Activated B cell treated with CpG ODN at 0.5 μM for 24 hours (primary cell): ENCODE measurements around the gene NAA15. TPM values are rescaled to one million over a fixed set of nuclear protein-coding genes. Genes with fewer than 3 reads are reported as not detected.

Source experiments
- ATAC-seq: fragments of 200-7000 bp; cut with Tn5 transposase; one replicate; pipeline ENCODE4 v1.10.0; 2021; ENCODE audit warnings: low read depth, mild to moderate bottlenecking, moderate library complexity
- CTCF ChIA-PET: fragments of 350-600 bp; sonication (Branson Sonifier 250); formaldehyde crosslinking; loops from one replicate; lab custom pipeline; 2021; ENCODE audit warnings: antibody characterized with exemption; lab: Charles Lee
- POLR2A ChIA-PET: fragments of 350-600 bp; sonication (Branson Sonifier 250); formaldehyde crosslinking; loops from one replicate; lab custom pipeline; 2021; ENCODE audit warnings: antibody characterized with exemption; lab: Charles Lee
- DNase-seq: peaks from one replicate; pipeline ENCODE4 v3.0.0; 2022
- H3K27ac Mint-ChIP-seq: one replicate; pipeline ENCODE4 v1.8.0; 2020; ENCODE audit warnings: mixed read lengths
- H3K27me3 Mint-ChIP-seq: one replicate; pipeline ENCODE4 v1.8.0; 2021; ENCODE audit warnings: mixed read lengths
- H3K36me3 Mint-ChIP-seq: one replicate; pipeline ENCODE4 v1.8.0; 2021; ENCODE audit warnings: low read depth, mixed read lengths
- H3K4me1 Mint-ChIP-seq: one replicate; pipeline ENCODE4 v1.8.0; 2021; ENCODE audit warnings: mixed read lengths
- H3K4me3 Mint-ChIP-seq: one replicate; pipeline ENCODE4 v1.8.0; 2020; ENCODE audit warnings: mild to moderate bottlenecking, mixed read lengths
- H3K9me3 Mint-ChIP-seq: one replicate; pipeline ENCODE4 v1.8.0; 2020; ENCODE audit warnings: mixed read lengths
- intact Hi-C: fragments of 100-400 bp; cut with micrococcal nuclease; formaldehyde crosslinking; loops from one replicate; pipeline ENCODE4 v1.15.1; 2024
- total RNA-seq: library from RNA; stranded (reverse); gene quantifications from 2 replicates; pipeline ENCODE4 v1.2.3, GENCODE V29; 2022
- TF ChIP-seq, protein P1 (sequence below): fragments of 200-600 bp; IDR thresholded peaks from one replicate; pipeline ENCODE4 v1.8.0; 2022; ENCODE audit warnings: antibody characterized with exemption, mild to moderate bottlenecking

NAA15 gene
- total RNA-seq, 1 donor from 2014 or later, result 66.5 TPM

- intact Hi-C loops, result no loop called here
- no peaks in the 10 kb centered on the region for H3K27me3 Mint-ChIP-seq
- ChIA-PET POLR2A (no interaction called here), CTCF (no interaction called here)
- DNase-seq (no peak), ATAC-seq (no peak)
- peaks cover 33% of the 10 kb centered on the region for H3K4me1 Mint-ChIP-seq
- H3K36me3 Mint-ChIP-seq, result peaks cover 36% of the 10 kb centered on the region
- peaks cover 14% of the 10 kb centered on the region for H3K9me3 Mint-ChIP-seq
- H3K4me3 Mint-ChIP-seq, result no peak overlapping the region
- TF ChIP-seq, protein P1, sequence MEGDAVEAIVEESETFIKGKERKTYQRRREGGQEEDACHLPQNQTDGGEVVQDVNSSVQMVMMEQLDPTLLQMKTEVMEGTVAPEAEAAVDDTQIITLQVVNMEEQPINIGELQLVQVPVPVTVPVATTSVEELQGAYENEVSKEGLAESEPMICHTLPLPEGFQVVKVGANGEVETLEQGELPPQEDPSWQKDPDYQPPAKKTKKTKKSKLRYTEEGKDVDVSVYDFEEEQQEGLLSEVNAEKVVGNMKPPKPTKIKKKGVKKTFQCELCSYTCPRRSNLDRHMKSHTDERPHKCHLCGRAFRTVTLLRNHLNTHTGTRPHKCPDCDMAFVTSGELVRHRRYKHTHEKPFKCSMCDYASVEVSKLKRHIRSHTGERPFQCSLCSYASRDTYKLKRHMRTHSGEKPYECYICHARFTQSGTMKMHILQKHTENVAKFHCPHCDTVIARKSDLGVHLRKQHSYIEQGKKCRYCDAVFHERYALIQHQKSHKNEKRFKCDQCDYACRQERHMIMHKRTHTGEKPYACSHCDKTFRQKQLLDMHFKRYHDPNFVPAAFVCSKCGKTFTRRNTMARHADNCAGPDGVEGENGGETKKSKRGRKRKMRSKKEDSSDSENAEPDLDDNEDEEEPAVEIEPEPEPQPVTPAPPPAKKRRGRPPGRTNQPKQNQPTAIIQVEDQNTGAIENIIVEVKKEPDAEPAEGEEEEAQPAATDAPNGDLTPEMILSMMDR, result no peak
- no peak overlapping the region for H3K27ac Mint-ChIP-seq
Observed at GRCh38 chr4:139469216-139469615, 167.9 kb downstream of the NAA15 start.

Other genes starting within 250 kb of the NAA15 start
- gene ELF2, start 124.3 kb upstream of the NAA15 start, total RNA-seq, result 48.7 and 57.9 TPM in 2 replicates
- gene MGARP, start 21.3 kb upstream of the NAA15 start, total RNA-seq, result not detected in 2 replicates
- 34.3 and 35.9 TPM in 2 replicates for gene NDUFC1, start 972 bp downstream of the NAA15 start, total RNA-seq
- gene RAB33B, start 152.6 kb downstream of the NAA15 start, total RNA-seq, result 6.8 and 7.2 TPM in 2 replicates